Endothelial cell of umbilical vein (primary cell): ENCODE results near the gene TUSC2. TPM values are rescaled to one million over a fixed set of nuclear protein-coding genes. Genes with fewer than 3 reads are reported as not detected.

Source experiments
- BruUV-seq: library from RNA; stranded (reverse); fragments of 400-500 nt; replicated peaks from 2 replicates; lab custom pipeline; 2021; lab: Mats Ljungman, UMichigan
- CTCF ChIA-PET: fragments of 300-600, 350-600 bp; sonication (Branson Sonifier 250); formaldehyde crosslinking; loops from one replicate; lab custom pipeline; 2021; ENCODE audit warnings: antibody characterized with exemption, inconsistent platforms; lab: Charles Lee
- POLR2A ChIA-PET: fragments of 300-600, 350-600 bp; sonication (Branson Sonifier 250); formaldehyde crosslinking; loops from one replicate; lab custom pipeline; 2021; ENCODE audit warnings: antibody characterized with exemption, inconsistent platforms; lab: Charles Lee
- DNase-seq: peaks from one replicate; pipeline ENCODE4 v3.0.0-alpha.2; 2011; ENCODE audit warnings: low read depth, low spot score
- FAIRE-seq: peaks from 2 replicates; lab custom pipeline; 2011; peaks lifted over from hg19 to GRCh38; lab: Jason Lieb, UNC
- H2AFZ ChIP-seq: 2 replicates; pipeline ENCODE4 v1.6.0; 2012; ENCODE audit warnings: low read depth, low read length, control low read depth, inconsistent platforms
- H3K27ac ChIP-seq: 2 replicates; pipeline ENCODE4 v1.5.1; 2011; ENCODE audit warnings: low read depth, mild to moderate bottlenecking, control low read depth, low read length, moderate library complexity; ENCODE audit not compliant: insufficient read depth
- H3K27me3 ChIP-seq, 2 experiments: 2 replicates each; pipeline versions ENCODE4 v1.6.0 to v1.6.1; 2011; ENCODE audit warnings: low read length in 2 of 2, mixed read lengths in 1 of 2; ENCODE audit not compliant: control insufficient read depth in 2 of 2, insufficient read depth in 2 of 2
- H3K36me3 ChIP-seq, 2 experiments: 2 replicates in 1 of 2; 3 replicates in 1 of 2; pipeline ENCODE4 v1.5.1; 2011; ENCODE audit warnings: low read length in 2 of 2, mild to moderate bottlenecking in 1 of 2, moderate library complexity in 1 of 2; ENCODE audit not compliant: control insufficient read depth in 2 of 2, insufficient read depth in 2 of 2; ENCODE audit errors: extremely low read depth in 1 of 2
- H3K4me1 ChIP-seq: 3 replicates; pipeline ENCODE4 v1.5.1; 2011; ENCODE audit warnings: mild to moderate bottlenecking, low read length; ENCODE audit not compliant: control insufficient read depth, insufficient read depth; ENCODE audit errors: extremely low read depth
- H3K4me2 ChIP-seq: 2 replicates; pipeline ENCODE4 v1.6.1; 2011; ENCODE audit warnings: low read length, control low read depth, mixed read lengths; ENCODE audit not compliant: insufficient read depth
- H3K4me3 ChIP-seq, 3 experiments: fragments of 200-600 bp in 1 of 3; sonication (generic), shearing (Covaris generic) in 1 of 3; replicated peaks in 1 of 3; 2 replicates each; pipeline ENCODE4 v1.5.1; 2011 to 2016; ENCODE audit warnings: control low read depth in 3 of 3, low read length in 3 of 3, mild to moderate bottlenecking in 2 of 3, inconsistent platforms in 1 of 3, low read depth in 1 of 3, moderate library complexity in 1 of 3; ENCODE audit not compliant: insufficient read depth in 1 of 3
- H3K79me2 ChIP-seq: 2 replicates; pipeline ENCODE4 v1.6.0; 2012; ENCODE audit warnings: low read length, inconsistent platforms; ENCODE audit not compliant: control insufficient read depth, insufficient read depth
- H3K9ac ChIP-seq: replicated peaks from 2 replicates; pipeline ENCODE3; 2011; ENCODE audit warnings: low read length, control low read depth; ENCODE audit not compliant: insufficient read depth; ENCODE audit errors: extremely low read depth
- H3K9me1 ChIP-seq: replicated peaks from 3 replicates; pipeline ENCODE4 v1.6.0; 2011; ENCODE audit warnings: mild to moderate bottlenecking, low read length; ENCODE audit not compliant: control insufficient read depth, insufficient read depth; ENCODE audit errors: extremely low read depth
- H3K9me3 ChIP-seq: replicated peaks from 2 replicates; pipeline ENCODE4 v1.5.1; 2012; ENCODE audit warnings: low read length, inconsistent platforms; ENCODE audit not compliant: control insufficient read depth, insufficient read depth
- H4K20me1 ChIP-seq: replicated peaks from 2 replicates; pipeline ENCODE3; 2011; ENCODE audit warnings: mild to moderate bottlenecking, low read length; ENCODE audit not compliant: control insufficient read depth, insufficient read depth; ENCODE audit errors: extremely low read depth
- CTCF ChIP-seq, 2 donors: IDR thresholded peaks; 1 replicate in 1 of 2; 2 replicates in 1 of 2; pipeline ENCODE4 v1.5.1; 2011; ENCODE audit warnings: low read length in 2 of 2, mild to moderate bottlenecking in 2 of 2, moderate library complexity in 2 of 2, control low read depth in 1 of 2, inconsistent platforms in 1 of 2, low read depth in 1 of 2; ENCODE audit not compliant: insufficient read depth in 1 of 2; ENCODE audit errors: extremely low read depth in 1 of 2
- EZH2 ChIP-seq: IDR thresholded peaks from 2 replicates; pipeline ENCODE4 v1.6.1; 2012; ENCODE audit warnings: borderline replicate concordance, low read depth, mild to moderate bottlenecking, moderate library complexity, low read length, inconsistent platforms; ENCODE audit not compliant: severe bottlenecking
- FOS ChIP-seq: IDR thresholded peaks from 2 replicates; pipeline ENCODE4 v1.6.1; 2011; ENCODE audit warnings: mild to moderate bottlenecking, low read length, moderate library complexity, borderline replicate concordance; ENCODE audit not compliant: insufficient read depth
- GATA2 ChIP-seq: IDR thresholded peaks from 2 replicates; pipeline ENCODE4 v1.7.0; 2011; ENCODE audit warnings: low read depth, mild to moderate bottlenecking, moderate library complexity, mixed read lengths, low read length; ENCODE audit not compliant: insufficient read length, insufficient read depth
- JUN ChIP-seq: IDR thresholded peaks from 2 replicates; pipeline ENCODE4 v1.6.1; 2011; ENCODE audit warnings: borderline replicate concordance, low read depth; ENCODE audit not compliant: insufficient read length, insufficient read depth
- MAX ChIP-seq: IDR thresholded peaks from 2 replicates; pipeline ENCODE4 v1.6.1; 2011; ENCODE audit not compliant: insufficient read depth, insufficient read length
- MYC ChIP-seq: IDR thresholded peaks from one replicate; pipeline ENCODE4 v1.6.1; 2011; ENCODE audit warnings: mild to moderate bottlenecking, low read depth, low read length
- POLR2A ChIP-seq: IDR thresholded peaks from 2 replicates; pipeline ENCODE4 v1.6.1; 2012; ENCODE audit warnings: low read depth, mild to moderate bottlenecking, control low read depth, low read length
- POLR2AphosphoS5 ChIP-seq: IDR thresholded peaks from 2 replicates; pipeline ENCODE4 v1.6.1; 2012; ENCODE audit warnings: low read depth, mild to moderate bottlenecking, control low read depth, low read length, moderate library complexity; ENCODE audit not compliant: insufficient read depth
- dilution Hi-C: fragments of 300-500 bp; cut with MboI; formaldehyde crosslinking; loops from one replicate; pipeline ENCODE4 v1.15.0; 2019; ENCODE audit warnings: low sequenced_read_pairs; ENCODE audit not compliant: extremely low pct_ligation_motif_present
- intact Hi-C: fragments of 100-400 bp; cut with micrococcal nuclease; formaldehyde crosslinking; loops from one replicate; pipeline ENCODE4 v1.10.0; 2022
- polyA plus RNA-seq, 4 experiments: library from polyadenylated mRNA; depleted of rRNA in 3 of 4; stranded (reverse) in 3 of 4; unstranded in 1 of 4; fragments of >200 nt; gene quantifications; 2 replicates each; pipeline versions ENCODE4 v1.2.1 to v1.2.3, GENCODE V29; 2011 to 2012; ENCODE audit warnings: missing spikeins in 1 of 4
- total RNA-seq: library from RNA; stranded (reverse); gene quantifications from 2 replicates; pipeline ENCODE4 v1.2.3, GENCODE V29; 2021

TUSC2 gene
- total and polyA plus RNA-seq, 2 donors (not counting 3 experiments of a cell fraction or from before 2014, with no cell fraction given) = 30.0 to 89.0 TPM

GRCh38 chr3:50372349-50372748 is 44.3 kb upstream of the TUSC2 start:
- Histone ChIP-seq H3K4me3 (no peak overlapping the region), H3K9ac (no peak overlapping the region), H3K4me2 (no peak overlapping the region), H2AFZ (no peak overlapping the region), H3K27me3 (peaks cover 0 to 2% of the 10 kb centered on the region in 2 experiments), H3K27ac (no peak overlapping the region), H3K9me3 (no peaks in the 10 kb centered on the region), H3K4me1 (no peaks in the 10 kb centered on the region), H4K20me1 (no peaks in the 10 kb centered on the region), H3K9me1 (no peaks in the 10 kb centered on the region), H3K79me2 (no peaks in the 10 kb centered on the region), H3K36me3 (no peaks in the 10 kb centered on the region)
- dilution Hi-C loops = no loop called here
- FAIRE-seq (no peak), DNase-seq (no peak)
- intact Hi-C loops = no loop called here
- ChIA-PET POLR2A (no interaction called here), CTCF (interaction anchor here (1.3 kb wide), 1 partner anchor 170 kb away, joined by 3 read pairs; no protein-coding TSS in a partner anchor)
- no peak for TF ChIP-seq MAX
- BruUV-seq = no TSS peak

- dilution Hi-C loops = no loop called here
- Histone ChIP-seq H3K27ac (no peak overlapping the region), H3K27me3 (peaks cover 0 to 2% of the 10 kb centered on the region in 2 experiments), H3K9me1 (no peaks in the 10 kb centered on the region), H3K9me3 (no peaks in the 10 kb centered on the region), H3K4me2 (no peak overlapping the region), H4K20me1 (no peaks in the 10 kb centered on the region), H3K4me1 (no peaks in the 10 kb centered on the region), H3K79me2 (no peaks in the 10 kb centered on the region), H3K36me3 (no peaks in the 10 kb centered on the region), H2AFZ (no peak overlapping the region), H3K9ac (no peak overlapping the region), H3K4me3 (no peak overlapping the region)
- intact Hi-C loops = no loop called here
- DNase-seq (no peak), FAIRE-seq (no peak)
- no peak for TF ChIP-seq FOS
- no peak for TF ChIP-seq POLR2A
- no peak for TF ChIP-seq GATA2
- no peak for TF ChIP-seq JUN
- TF ChIP-seq MAX = no peak
- no peak for TF ChIP-seq MYC
- TF ChIP-seq POLR2AphosphoS5 = no peak
- no peak for TF ChIP-seq EZH2
- no peak for TF ChIP-seq CTCF (IDR thresholded peaks at IDR 0.05; ENCODE audit: extremely low read depth in 1 of 2, insufficient read depth in 1 of 2, low read depth in 1 of 2, low read length in 2 of 2)
- no TSS peak for BruUV-seq
- ChIA-PET CTCF (interaction anchor here (0.5 to 3.7 kb wide), 14 partner anchors 14 to 178 kb away, joined by 3 to 77 read pairs (median 4); no protein-coding TSS in a partner anchor), POLR2A (no interaction called here)
Observed at GRCh38 chr3:50371133-50371685, 43.2 kb upstream of the TUSC2 start.
